Type B pancreatic cell (in vitro differentiated cells): ENCODE data around the gene HUWE1. TPM values are rescaled to one million over a fixed set of nuclear protein-coding genes. Genes with fewer than 3 reads are reported as not detected.

Source experiments
- DNase-seq: peaks from one replicate; pipeline ENCODE4 v3.0.0; 2021; ENCODE audit warnings: mixed read lengths; ENCODE audit not compliant: unreplicated experiment; ENCODE audit errors: extremely low spot score
- H3K27ac Mint-ChIP-seq: 2 replicates; pipeline ENCODE4 v1.8.0; 2021; ENCODE audit warnings: mild to moderate bottlenecking, mixed read lengths
- H3K27me3 Mint-ChIP-seq: 2 replicates; pipeline ENCODE4 v1.8.0; 2021; ENCODE audit warnings: mixed read lengths
- H3K36me3 Mint-ChIP-seq: 2 replicates; pipeline ENCODE4 v1.8.0; 2021; ENCODE audit warnings: mixed read lengths
- H3K4me1 Mint-ChIP-seq: one replicate; pipeline ENCODE4 v1.8.0; 2021; ENCODE audit warnings: mixed read lengths; ENCODE audit not compliant: unreplicated experiment
- H3K4me3 Mint-ChIP-seq: 2 replicates; pipeline ENCODE4 v1.8.0; 2021; ENCODE audit warnings: mild to moderate bottlenecking, mixed read lengths
- H3K9me3 Mint-ChIP-seq: 2 replicates; pipeline ENCODE4 v1.8.0; 2021; ENCODE audit warnings: mixed read lengths
- total RNA-seq: library from RNA; stranded (reverse); gene quantifications from 2 replicates; pipeline ENCODE4 v1.2.1, GENCODE V29; 2021; ENCODE audit warnings: low replicate concordance
- TF ChIP-seq, protein P1 (sequence below): fragments of 200-600 bp; sonication (generic); conservative IDR thresholded peaks from 2 replicates; pipeline ENCODE4 v1.5.0; 2021; ENCODE audit warnings: antibody characterized with exemption, mild to moderate bottlenecking

The HUWE1 gene
- total RNA-seq, 1 donor from 2014 or later: 205 TPM

DNA sequence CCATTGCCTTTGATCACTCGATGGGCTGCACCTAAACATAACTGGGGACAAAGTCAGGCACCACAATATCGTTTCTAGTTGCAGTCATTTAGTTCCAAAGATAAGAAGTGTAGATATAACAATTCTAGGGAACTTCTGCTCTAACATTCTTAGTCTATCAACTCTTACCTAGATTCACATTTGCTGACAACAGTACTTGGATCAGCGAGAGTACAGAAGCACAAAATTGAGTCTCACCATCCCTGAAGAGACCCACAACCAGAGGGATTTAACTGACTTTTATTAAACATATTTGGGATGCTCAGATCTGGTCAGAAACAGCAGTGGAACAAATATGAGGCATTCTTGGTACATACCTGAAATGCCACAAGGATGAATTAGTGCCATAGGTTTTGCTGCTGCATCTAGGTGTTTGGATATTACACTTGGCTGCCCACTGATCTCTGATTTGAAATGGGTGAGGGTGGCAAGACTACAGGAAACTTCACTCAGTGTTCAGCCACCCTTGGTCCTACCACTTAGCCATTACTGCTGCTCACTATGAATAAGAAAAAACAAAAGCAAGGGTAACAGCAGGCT lies 28.9 kb upstream of the HUWE1 start:
- H3K9me3 Mint-ChIP-seq: peaks cover 4% of the 10 kb centered on the region
- H3K4me1 Mint-ChIP-seq: no peaks in the 10 kb centered on the region
- H3K36me3 Mint-ChIP-seq: no peaks in the 10 kb centered on the region
- TF ChIP-seq, protein P1, sequence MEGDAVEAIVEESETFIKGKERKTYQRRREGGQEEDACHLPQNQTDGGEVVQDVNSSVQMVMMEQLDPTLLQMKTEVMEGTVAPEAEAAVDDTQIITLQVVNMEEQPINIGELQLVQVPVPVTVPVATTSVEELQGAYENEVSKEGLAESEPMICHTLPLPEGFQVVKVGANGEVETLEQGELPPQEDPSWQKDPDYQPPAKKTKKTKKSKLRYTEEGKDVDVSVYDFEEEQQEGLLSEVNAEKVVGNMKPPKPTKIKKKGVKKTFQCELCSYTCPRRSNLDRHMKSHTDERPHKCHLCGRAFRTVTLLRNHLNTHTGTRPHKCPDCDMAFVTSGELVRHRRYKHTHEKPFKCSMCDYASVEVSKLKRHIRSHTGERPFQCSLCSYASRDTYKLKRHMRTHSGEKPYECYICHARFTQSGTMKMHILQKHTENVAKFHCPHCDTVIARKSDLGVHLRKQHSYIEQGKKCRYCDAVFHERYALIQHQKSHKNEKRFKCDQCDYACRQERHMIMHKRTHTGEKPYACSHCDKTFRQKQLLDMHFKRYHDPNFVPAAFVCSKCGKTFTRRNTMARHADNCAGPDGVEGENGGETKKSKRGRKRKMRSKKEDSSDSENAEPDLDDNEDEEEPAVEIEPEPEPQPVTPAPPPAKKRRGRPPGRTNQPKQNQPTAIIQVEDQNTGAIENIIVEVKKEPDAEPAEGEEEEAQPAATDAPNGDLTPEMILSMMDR: no peak
- H3K27me3 Mint-ChIP-seq: no peaks in the 10 kb centered on the region
- DNase-seq: no peak
- no peak overlapping the region for H3K27ac Mint-ChIP-seq
- H3K4me3 Mint-ChIP-seq: no peak overlapping the region

DNA sequence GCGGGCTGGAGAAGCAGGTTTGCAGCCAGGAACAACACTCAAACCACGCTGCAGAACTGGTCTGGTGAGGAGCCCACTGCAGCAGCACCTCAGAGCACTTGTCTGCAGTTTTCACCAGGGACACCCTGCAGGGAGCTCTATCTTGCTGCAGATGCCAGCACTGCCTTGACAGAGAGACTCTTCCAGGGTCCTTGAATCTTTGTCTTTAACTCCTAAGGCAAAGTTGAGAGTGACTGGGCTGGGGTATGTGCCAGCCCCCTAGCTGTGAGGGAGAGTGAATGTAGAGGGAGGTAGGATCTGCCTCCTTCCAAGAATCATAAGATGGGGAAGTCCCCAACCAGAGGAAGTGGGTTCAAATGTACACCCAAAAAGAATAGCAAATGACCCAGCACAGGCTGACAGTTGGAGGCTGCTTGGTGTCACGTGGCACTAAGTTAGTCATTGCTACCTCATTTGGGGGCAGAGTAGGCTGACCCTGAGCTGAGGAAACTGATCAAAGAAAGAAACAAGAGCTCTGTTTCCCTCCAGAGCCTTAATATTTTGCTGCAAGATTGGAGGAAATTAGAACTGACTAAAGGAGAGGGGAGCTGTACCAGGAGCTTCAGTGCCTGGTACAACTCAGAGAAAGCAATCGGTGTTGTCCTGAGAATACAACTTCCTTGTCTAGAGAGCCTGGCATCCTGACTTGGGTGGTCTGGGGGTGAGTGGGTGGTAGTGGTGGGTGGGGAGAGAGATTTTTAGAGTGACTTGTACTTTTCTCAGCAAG lies 28.2 kb upstream of the HUWE1 start:
- peak overlapping the region; percentile 13 for H3K4me3 Mint-ChIP-seq
- H3K9me3 Mint-ChIP-seq: peaks cover 4% of the 10 kb centered on the region
- H3K4me1 Mint-ChIP-seq: no peaks in the 10 kb centered on the region
- H3K36me3 Mint-ChIP-seq: no peaks in the 10 kb centered on the region
- H3K27ac Mint-ChIP-seq: peak overlapping the region; percentile 21
- H3K27me3 Mint-ChIP-seq: no peaks in the 10 kb centered on the region
- DNase-seq: no peak
- TF ChIP-seq, protein P1: no peak

DNA sequence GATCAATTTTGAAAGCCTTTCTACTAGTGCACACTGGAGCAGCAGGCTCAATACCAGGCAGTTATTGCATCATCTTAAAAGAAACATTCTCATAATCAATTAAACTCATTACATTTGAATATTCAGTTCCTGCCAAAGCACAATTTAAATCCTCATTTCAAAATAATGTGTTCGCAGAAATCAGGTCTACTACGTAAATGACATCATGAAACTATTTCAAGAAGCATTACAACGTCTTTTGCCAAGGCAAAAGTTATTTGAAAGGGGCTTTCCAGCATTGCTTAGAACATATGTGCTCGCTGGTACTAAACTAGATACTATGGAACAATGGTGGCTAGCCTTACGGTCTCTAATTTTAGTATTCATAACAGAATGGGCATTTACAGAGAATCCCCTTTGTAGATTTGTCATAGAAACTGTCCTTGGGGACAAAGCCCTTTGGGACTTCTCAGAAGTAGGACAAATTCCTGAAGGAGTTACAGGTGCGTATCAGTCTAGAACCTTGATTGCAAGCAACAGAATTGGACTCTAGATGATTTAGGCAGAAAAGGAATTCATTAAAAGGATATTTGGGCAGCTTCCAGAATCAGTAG lies 27.6 kb upstream of the HUWE1 start:
- no peaks in the 10 kb centered on the region for H3K4me1 Mint-ChIP-seq

GRCh38 chrX:53711436-53711835 lies 24.9 kb upstream of the HUWE1 start:
- TF ChIP-seq, protein P1: no peak
- H3K9me3 Mint-ChIP-seq: peaks cover 4% of the 10 kb centered on the region
- H3K36me3 Mint-ChIP-seq: no peaks in the 10 kb centered on the region
- H3K27me3 Mint-ChIP-seq: no peaks in the 10 kb centered on the region
- H3K27ac Mint-ChIP-seq: peak overlapping the region; percentile 43
- H3K4me3 Mint-ChIP-seq: no peak overlapping the region
- no peak for DNase-seq
- no peaks in the 10 kb centered on the region for H3K4me1 Mint-ChIP-seq

More for the DNA sequence above, 27.6 kb upstream of the HUWE1 start:
- Mint-ChIP-seq H3K36me3 (no peaks in the 10 kb centered on the region), H3K27me3 (no peaks in the 10 kb centered on the region), H3K27ac (peak overlapping the region; percentile 21), H3K9me3 (peaks cover 4% of the 10 kb centered on the region), H3K4me3 (peak overlapping the region; percentile 11)
- no peak for DNase-seq
- TF ChIP-seq, protein P1: no peak

DNA sequence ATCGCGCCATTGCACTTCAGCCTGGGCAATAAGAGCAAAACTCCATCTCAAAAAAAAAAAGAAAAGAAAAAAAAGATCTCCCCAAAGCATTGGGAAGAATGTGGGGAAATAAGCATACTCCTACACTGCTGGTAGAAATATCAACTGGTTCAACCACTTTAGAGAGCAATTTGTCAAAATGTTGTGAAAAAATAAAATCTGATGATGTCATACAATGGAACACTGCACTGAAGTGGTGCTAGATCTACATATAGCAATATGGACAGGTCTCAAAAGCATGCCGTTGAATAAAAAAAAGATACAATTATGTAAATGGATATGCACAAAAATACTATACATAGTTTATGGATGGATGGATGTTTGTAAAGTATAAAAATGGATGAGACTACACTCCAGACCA lies 18.3 kb upstream of the HUWE1 start:
- Mint-ChIP-seq H3K4me1 (no peaks in the 10 kb centered on the region), H3K36me3 (no peaks in the 10 kb centered on the region), H3K4me3 (no peak overlapping the region), H3K27ac (no peak overlapping the region), H3K27me3 (no peaks in the 10 kb centered on the region), H3K9me3 (no peaks in the 10 kb centered on the region)
- TF ChIP-seq, protein P1: no peak
- DNase-seq: no peak
